IMR-90 (cell line): ENCODE results near the gene GKAP1. TPM values are rescaled to one million over a fixed set of nuclear protein-coding genes. Genes with fewer than 3 reads are reported as not detected.
A peak's percentile ranks its signal among the peaks of the same experiment; 100 is the strongest.

ENCODE experiments used
- ATAC-seq: fragments of 200-7000 bp; cut with Tn5 transposase; 2 replicates; pipeline ENCODE4 v1.9.1; 2020; ENCODE audit warnings: low read depth, mild to moderate bottlenecking, moderate library complexity
- BruUV-seq: library from RNA; stranded (reverse); fragments of 400-500 nt; replicated peaks from 2 replicates; lab custom pipeline; 2021; lab: Mats Ljungman, UMichigan
- CTCF ChIA-PET: fragments of 300-600 bp; formaldehyde crosslinking; extraction: SDS; loops from one replicate; lab custom pipeline; 2021; ENCODE audit warnings: antibody characterized with exemption; lab: Yijun Ruan, JAX
- POLR2A ChIA-PET: fragments of 300-600 bp; sonication (Branson Sonifier 250); formaldehyde crosslinking; loops from one replicate; lab custom pipeline; 2022; ENCODE audit warnings: antibody characterized with exemption; ENCODE audit not compliant: unreplicated experiment; lab: Charles Lee
- DNase-seq: peaks from one replicate; pipeline ENCODE4 v3.0.0; 2013
- H2AFZ ChIP-seq: replicated peaks from 2 replicates; pipeline ENCODE3; 2013; ENCODE audit warnings: low read length, mild to moderate bottlenecking; ENCODE audit not compliant: poor library complexity
- H2AK5ac ChIP-seq: 2 replicates; pipeline ENCODE4 v1.6.1; 2013; ENCODE audit warnings: low read depth, low read length, inconsistent platforms
- H2AK9ac ChIP-seq: replicated peaks from 2 replicates; pipeline ENCODE3; 2013; ENCODE audit warnings: mild to moderate bottlenecking, low read depth, low read length, moderate library complexity; ENCODE audit not compliant: poor library complexity
- H2BK120ac ChIP-seq: 2 replicates; pipeline ENCODE4 v1.6.1; 2013; ENCODE audit warnings: low read depth, low read length, inconsistent platforms
- H2BK15ac ChIP-seq: 3 replicates; pipeline ENCODE4 v1.6.1; 2013; ENCODE audit warnings: low read depth, low read length, inconsistent platforms
- H2BK20ac ChIP-seq: 2 replicates; pipeline ENCODE4 v1.6.1; 2013; ENCODE audit warnings: low read depth, mild to moderate bottlenecking, inconsistent platforms, low read length, moderate library complexity
- H2BK5ac ChIP-seq: 2 replicates; pipeline ENCODE4 v1.6.1; 2013; ENCODE audit warnings: mild to moderate bottlenecking, low read depth, low read length, inconsistent platforms; ENCODE audit not compliant: poor library complexity, severe bottlenecking
- H3K14ac ChIP-seq: replicated peaks from 2 replicates; pipeline ENCODE4 v1.6.1; 2013; ENCODE audit warnings: low read depth, low read length, inconsistent platforms
- H3K18ac ChIP-seq: 2 replicates; pipeline ENCODE4 v1.6.1; 2013; ENCODE audit warnings: low read depth, low read length, control low read depth
- H3K23ac ChIP-seq: 2 replicates; pipeline ENCODE4 v1.6.1; 2013; ENCODE audit warnings: low read depth, low read length, inconsistent platforms
- H3K27ac ChIP-seq: 2 replicates; pipeline ENCODE4 v1.5.1; 2013; ENCODE audit warnings: mild to moderate bottlenecking, control low read depth, low read length; ENCODE audit not compliant: insufficient read depth
- H3K27me3 ChIP-seq: 2 replicates; pipeline ENCODE4 v1.6.1; 2013; ENCODE audit warnings: low read length; ENCODE audit not compliant: control insufficient read depth, insufficient read depth
- H3K36me3 ChIP-seq: 2 replicates; pipeline ENCODE4 v1.6.1; 2013; ENCODE audit warnings: low read length, mixed read lengths; ENCODE audit not compliant: control insufficient read depth, insufficient read depth
- H3K4ac ChIP-seq: 2 replicates; pipeline ENCODE4 v1.6.1; 2013; ENCODE audit warnings: low read depth, low read length, inconsistent platforms
- H3K4me1 ChIP-seq: 2 replicates; pipeline ENCODE4 v1.6.1; 2013; ENCODE audit warnings: low read length, mixed read lengths; ENCODE audit not compliant: control insufficient read depth, insufficient read depth
- H3K4me2 ChIP-seq: 2 replicates; pipeline ENCODE4 v1.6.1; 2013; ENCODE audit warnings: low read depth, mild to moderate bottlenecking, control low read depth, low read length, moderate library complexity
- H3K4me3 ChIP-seq: 2 replicates; pipeline ENCODE4 v1.5.1; 2013; ENCODE audit warnings: low read depth, mild to moderate bottlenecking, control low read depth, low read length, moderate library complexity; ENCODE audit not compliant: insufficient read depth
- H3K56ac ChIP-seq: 2 replicates; pipeline ENCODE4 v1.6.1; 2013; ENCODE audit warnings: low read length, inconsistent platforms; ENCODE audit not compliant: insufficient read depth; ENCODE audit errors: extremely low read depth
- H3K79me1 ChIP-seq, 2 experiments: 2 replicates each; pipeline ENCODE4 v1.6.1; 2013; ENCODE audit warnings: low read length in 2 of 2, inconsistent platforms in 1 of 2, low read depth in 1 of 2
- H3K9ac ChIP-seq: 2 replicates; pipeline ENCODE4 v1.6.1; 2013; ENCODE audit warnings: low read depth, low read length, control low read depth
- H3K9me1 ChIP-seq: 2 replicates; pipeline ENCODE4 v1.6.1; 2013; ENCODE audit warnings: low read length, inconsistent platforms; ENCODE audit not compliant: insufficient read depth
- H3K9me3 ChIP-seq: 2 replicates; pipeline ENCODE4 v1.6.1; 2013; ENCODE audit warnings: low read length; ENCODE audit not compliant: control insufficient read depth, insufficient read depth
- H4K20me1 ChIP-seq: 2 replicates; pipeline ENCODE4 v1.6.1; 2013; ENCODE audit warnings: low read length, inconsistent platforms; ENCODE audit not compliant: insufficient read depth
- H4K5ac ChIP-seq: 2 replicates; pipeline ENCODE4 v1.6.1; 2013; ENCODE audit warnings: mild to moderate bottlenecking, low read depth, low read length, control low read depth
- H4K8ac ChIP-seq, 2 experiments: 2 replicates each; pipeline ENCODE4 v1.6.1; 2013; ENCODE audit warnings: low read depth in 2 of 2, low read length in 2 of 2, control low read depth in 1 of 2, inconsistent platforms in 1 of 2
- H4K91ac ChIP-seq: 2 replicates; pipeline ENCODE4 v1.6.1; 2013; ENCODE audit warnings: low read depth, low read length, inconsistent platforms; ENCODE audit not compliant: insufficient read depth
- BHLHE40 ChIP-seq: fragments of 150-350 bp; IDR thresholded peaks from 2 replicates; pipeline ENCODE4 v1.6.1; 2016; ENCODE audit warnings: mild to moderate bottlenecking, low read depth, low read length
- CEBPB ChIP-seq: IDR thresholded peaks from 2 replicates; pipeline ENCODE4 v1.6.1; 2012; ENCODE audit warnings: low read depth, low read length, improper control_type of control experiment
- MAFK ChIP-seq: IDR thresholded peaks from 2 replicates; pipeline ENCODE4 v1.6.1; 2012; ENCODE audit warnings: low read depth, low read length, improper control_type of control experiment
- POLR2A ChIP-seq: IDR thresholded peaks from 2 replicates; pipeline ENCODE4 v1.6.1; 2012; ENCODE audit warnings: mild to moderate bottlenecking, low read depth, low read length
- RAD21 ChIP-seq: IDR thresholded peaks from 2 replicates; pipeline ENCODE4 v1.6.1; 2012; ENCODE audit warnings: low read length, improper control_type of control experiment
- RCOR1 ChIP-seq: IDR thresholded peaks from 2 replicates; pipeline ENCODE4 v1.6.1; 2012; ENCODE audit warnings: mild to moderate bottlenecking, low read length, improper control_type of control experiment; ENCODE audit not compliant: insufficient replicate concordance
- WGBS, 2 experiments: methylation state at CpG; one replicate each; pipeline versions ENCODE4 v1.1.5 to v1.1.7; 2013; ENCODE audit warnings: missing lambda C conversion rate in 2 of 2; ENCODE audit not compliant: insufficient read length in 1 of 2; ENCODE audit errors: extremely low coverage in 2 of 2; 5-methylcytosine and 5-hydroxymethylcytosine counted together
- dilution Hi-C: fragments of 300-500 bp; cut with HindIII; formaldehyde crosslinking; loops from one replicate; pipeline ENCODE4 v1.14.3; 2018; ENCODE audit warnings: low sequenced_read_pairs; ENCODE audit not compliant: unreplicated experiment
- in situ Hi-C: fragments of 300-500 bp; cut with MboI; formaldehyde crosslinking; loops from 3 replicates; pipeline ENCODE4 v1.14.3; 2019; ENCODE audit warnings: low sequenced_read_pairs, inconsistent platforms, mixed read lengths
- intact Hi-C: fragments of 100-400 bp; cut with micrococcal nuclease; formaldehyde crosslinking; loops from 2 replicates; pipeline ENCODE4 v1.10.0; 2022
- polyA plus RNA-seq, 3 experiments: library from polyadenylated mRNA; depleted of rRNA; stranded (reverse); fragments of >200 nt; gene quantifications; 2 replicates each; pipeline ENCODE4 v1.2.3, GENCODE V29; 2012; ENCODE audit warnings: low replicate concordance in 1 of 3
- total RNA-seq: library from RNA; depleted of rRNA; stranded (reverse); fragments of >200 nt; gene quantifications from 2 replicates; pipeline ENCODE4 v1.2.3, GENCODE V29; 2012
- TF ChIP-seq, protein P1 (sequence below): fragments of 150-350 bp; IDR thresholded peaks from 2 replicates; pipeline ENCODE4 v1.6.1; 2016; ENCODE audit warnings: low read depth, mild to moderate bottlenecking, low read length, moderate library complexity, borderline replicate concordance
- TF ChIP-seq, protein P2 (sequence below): fragments of 150-350 bp; IDR thresholded peaks from 2 replicates; pipeline ENCODE4 v1.6.1; 2017; ENCODE audit warnings: mild to moderate bottlenecking, antibody characterized with exemption, low read length, low read depth

The GKAP1 gene
- total and polyA plus RNA-seq, 2 of the 4 experiments (the other 2 are of a cell fraction) = 0.18 to 1.4 TPM

GRCh38 chr9:83775932-83776331 is 41.6 kb downstream of the GKAP1 start:
- no CpG with 5 or more reads among the region's 2 CpGs for WGBS, 2 experiments

More at GRCh38 chr9:83775932-83776331, 41.6 kb downstream of the GKAP1 start:
- Histone ChIP-seq H4K5ac (no peak overlapping the region), H2AFZ (no peak overlapping the region), H3K23ac (no peak overlapping the region), H2BK20ac (no peak overlapping the region), H3K14ac (no peak overlapping the region), H4K8ac (no peak overlapping the region), H3K27ac (no peak overlapping the region), H3K4me3 (no peak overlapping the region), H3K9me3 (no peaks in the 10 kb centered on the region), H2BK5ac (no peak overlapping the region), H3K9me1 (no peaks in the 10 kb centered on the region), H4K91ac (no peak overlapping the region), H4K20me1 (no peaks in the 10 kb centered on the region), H2AK5ac (no peak overlapping the region), H2BK120ac (no peak overlapping the region), H3K4ac (no peak overlapping the region), H3K18ac (no peak overlapping the region), H3K56ac (no peak overlapping the region), H3K4me2 (no peak overlapping the region), H3K79me1 (no peaks in the 10 kb centered on the region), H3K9ac (no peak overlapping the region), H2BK15ac (no peak overlapping the region), H2AK9ac (no peak overlapping the region), H3K27me3 (no peaks in the 10 kb centered on the region), H3K4me1 (no peaks in the 10 kb centered on the region), H3K36me3 (no peaks in the 10 kb centered on the region)
- DNase-seq (peak; percentile 27), ATAC-seq (peak; percentile 65; the same call in 1 of the 2 replicates)
- no TSS peak for BruUV-seq
- TF ChIP-seq, protein P1, sequence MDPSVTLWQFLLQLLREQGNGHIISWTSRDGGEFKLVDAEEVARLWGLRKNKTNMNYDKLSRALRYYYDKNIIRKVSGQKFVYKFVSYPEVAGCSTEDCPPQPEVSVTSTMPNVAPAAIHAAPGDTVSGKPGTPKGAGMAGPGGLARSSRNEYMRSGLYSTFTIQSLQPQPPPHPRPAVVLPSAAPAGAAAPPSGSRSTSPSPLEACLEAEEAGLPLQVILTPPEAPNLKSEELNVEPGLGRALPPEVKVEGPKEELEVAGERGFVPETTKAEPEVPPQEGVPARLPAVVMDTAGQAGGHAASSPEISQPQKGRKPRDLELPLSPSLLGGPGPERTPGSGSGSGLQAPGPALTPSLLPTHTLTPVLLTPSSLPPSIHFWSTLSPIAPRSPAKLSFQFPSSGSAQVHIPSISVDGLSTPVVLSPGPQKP = no peak
- TF ChIP-seq MAFK = no peak
- TF ChIP-seq POLR2A = no peak
- TF ChIP-seq CEBPB = no peak
- no peak for TF ChIP-seq RCOR1
- TF ChIP-seq, protein P2, sequence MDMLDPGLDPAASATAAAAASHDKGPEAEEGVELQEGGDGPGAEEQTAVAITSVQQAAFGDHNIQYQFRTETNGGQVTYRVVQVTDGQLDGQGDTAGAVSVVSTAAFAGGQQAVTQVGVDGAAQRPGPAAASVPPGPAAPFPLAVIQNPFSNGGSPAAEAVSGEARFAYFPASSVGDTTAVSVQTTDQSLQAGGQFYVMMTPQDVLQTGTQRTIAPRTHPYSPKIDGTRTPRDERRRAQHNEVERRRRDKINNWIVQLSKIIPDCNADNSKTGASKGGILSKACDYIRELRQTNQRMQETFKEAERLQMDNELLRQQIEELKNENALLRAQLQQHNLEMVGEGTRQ = no peak
- TF ChIP-seq RAD21 = no peak
- TF ChIP-seq BHLHE40 = no peak
- POLR2A ChIA-PET = no interaction called here
- dilution Hi-C loops = no loop called here
- intact Hi-C loops = no loop called here
- CTCF ChIA-PET = no interaction called here
- in situ Hi-C loops = no loop called here
